SK-N-SH (cell line): ENCODE data around the gene KDELR1. TPM values are rescaled to one million over a fixed set of nuclear protein-coding genes. Genes with fewer than 3 reads are reported as not detected.

Experiments used
- CTCF ChIA-PET: fragments of 300-600, 350-600 bp; formaldehyde crosslinking; extraction: SDS; loops from one replicate; lab custom pipeline; 2021; lab: Yijun Ruan, JAX
- POLR2A ChIA-PET: fragments of 350-600 bp; sonication (Branson Sonifier 250); formaldehyde crosslinking; extraction: SDS; loops from one replicate; lab custom pipeline; 2020; ENCODE audit warnings: antibody characterized with exemption, inconsistent platforms; lab: Yijun Ruan, JAX
- DNase-seq: peaks from one replicate; pipeline ENCODE4 v3.0.0; 2012
- H2AFZ ChIP-seq: fragments of 200-600 bp; sonication (generic); 2 replicates; pipeline ENCODE4 v1.8.1; 2016; ENCODE audit warnings: antibody characterized with exemption, mild to moderate bottlenecking, low read depth
- H3F3A ChIP-seq: fragments of 200-600 bp; sonication (generic); replicated peaks from 2 replicates; pipeline ENCODE3; 2016; ENCODE audit warnings: antibody characterized with exemption, mild to moderate bottlenecking; ENCODE audit not compliant: insufficient read depth
- H3K27ac ChIP-seq, 2 experiments: fragments of 200-500 bp in 1 of 2; fragments of 200-600 bp in 1 of 2; sonication (Bioruptor generic) in 1 of 2; sonication (generic), shearing (Covaris generic) in 1 of 2; 2 replicates each; pipeline versions ENCODE4 v1.5.1 to v1.6.1; 2014 to 2016; ENCODE audit warnings: low read depth in 2 of 2, inconsistent platforms in 1 of 2, low read length in 1 of 2, mild to moderate bottlenecking in 1 of 2, mixed read lengths in 1 of 2
- H3K27me3 ChIP-seq: fragments of 200-600 bp; sonication (generic), shearing (Covaris generic); 2 replicates; pipeline ENCODE4 v1.6.1; 2016; ENCODE audit warnings: mixed run types; ENCODE audit not compliant: insufficient read depth
- H3K36me3 ChIP-seq, 2 experiments: fragments of 200-500 bp in 1 of 2; fragments of 200-600 bp in 1 of 2; sonication (Bioruptor generic) in 1 of 2; sonication (generic) in 1 of 2; replicated peaks in 1 of 2; 2 replicates each; pipeline versions ENCODE3 to v1.5.1; 2014 to 2016; ENCODE audit warnings: low read length in 1 of 2, mild to moderate bottlenecking in 1 of 2; ENCODE audit not compliant: insufficient read depth in 2 of 2, control insufficient read depth in 1 of 2
- H3K4me1 ChIP-seq, 2 experiments: fragments of 200-500 bp in 1 of 2; fragments of 200-600 bp in 1 of 2; sonication (Bioruptor generic) in 1 of 2; sonication (generic), shearing (Covaris generic) in 1 of 2; 2 replicates each; pipeline versions ENCODE4 v1.5.1 to v1.6.1; 2014 to 2016; ENCODE audit warnings: low read depth in 1 of 2, low read length in 1 of 2, mixed run types in 1 of 2; ENCODE audit not compliant: insufficient read depth in 2 of 2, control insufficient read depth in 1 of 2
- H3K4me2 ChIP-seq: fragments of 200-600 bp; sonication (generic), shearing (Covaris generic); 2 replicates; pipeline ENCODE4 v1.6.1; 2017; ENCODE audit warnings: mixed run types
- H3K4me3 ChIP-seq, 2 experiments: fragments of 200-500 bp in 1 of 2; fragments of 200-600 bp in 1 of 2; sonication (Bioruptor generic) in 1 of 2; sonication (generic), shearing (Covaris generic) in 1 of 2; 2 replicates each; pipeline versions ENCODE4 v1.5.1 to v1.8.1; 2014 to 2016; ENCODE audit warnings: low read depth in 2 of 2, inconsistent platforms in 1 of 2, low read length in 1 of 2, mild to moderate bottlenecking in 1 of 2, mixed read lengths in 1 of 2, moderate library complexity in 1 of 2
- H3K79me2 ChIP-seq: fragments of 200-600 bp; sonication (generic); 2 replicates; pipeline ENCODE4 v1.8.1; 2017; ENCODE audit warnings: mild to moderate bottlenecking; ENCODE audit not compliant: insufficient read depth
- H3K9ac ChIP-seq: fragments of 200-600 bp; sonication (generic); 2 replicates; pipeline ENCODE4 v1.6.1; 2017; ENCODE audit warnings: mixed run types
- H3K9me2 ChIP-seq: fragments of 200-600 bp; sonication (generic); 2 replicates; pipeline ENCODE4 v1.6.1; 2017; ENCODE audit warnings: mixed run types
- H3K9me3 ChIP-seq: fragments of 200-600 bp; sonication (generic); 2 replicates; pipeline ENCODE4 v1.6.1; 2017; ENCODE audit warnings: mixed run types, mild to moderate bottlenecking, moderate library complexity
- H4K20me1 ChIP-seq: fragments of 200-600 bp; sonication (generic); 2 replicates; pipeline ENCODE4 v1.6.1; 2017; ENCODE audit warnings: mild to moderate bottlenecking, mixed run types; ENCODE audit not compliant: insufficient read depth
- CHD2 ChIP-seq: fragments of 150-350 bp; IDR thresholded peaks from 2 replicates; pipeline ENCODE4 v1.6.1; 2018; ENCODE audit warnings: low read length; ENCODE audit not compliant: partially characterized antibody
- CTCF ChIP-seq: fragments of 200-600 bp; sonication (generic); IDR thresholded peaks from 2 replicates; pipeline ENCODE4 v1.6.1; 2017; ENCODE audit warnings: antibody characterized with exemption, mild to moderate bottlenecking, moderate library complexity
- EP300 ChIP-seq, 2 experiments: IDR thresholded peaks; 2 replicates each; pipeline versions ENCODE4 v1.4.0 to v1.6.1; 2012; ENCODE audit warnings: borderline replicate concordance in 1 of 2, low read depth in 1 of 2, low read length in 1 of 2
- SIN3A ChIP-seq: IDR thresholded peaks from 2 replicates; pipeline ENCODE4 v1.6.1; 2012; ENCODE audit warnings: low read depth, mild to moderate bottlenecking, low read length, moderate library complexity, borderline replicate concordance
- USF1 ChIP-seq: IDR thresholded peaks from 2 replicates; pipeline ENCODE4 v1.4.0; 2012; ENCODE audit warnings: low read depth, borderline replicate concordance
- ZBTB33 ChIP-seq: IDR thresholded peaks from 2 replicates; pipeline ENCODE4 v1.4.0; 2012; ENCODE audit warnings: low read depth, borderline replicate concordance
- WGBS: methylation state at CpG from one replicate; pipeline ENCODE4 v1.1.6; 2017; ENCODE audit warnings: low lambda C conversion rate; 5-methylcytosine and 5-hydroxymethylcytosine counted together
- polyA plus RNA-seq, 3 experiments: library from polyadenylated mRNA; depleted of rRNA; stranded (reverse); fragments of >200 nt; gene quantifications; 2 replicates each; pipeline ENCODE4 v1.2.3, GENCODE V29; 2012

KDELR1 gene
- polyA plus RNA-seq, 1 of the 3 experiments (the other 2 are of a cell fraction): 138 TPM

GRCh38 chr19:48396016-48396823 lies 4.9 kb upstream of the KDELR1 start:
- CTCF ChIA-PET: no interaction called here
- WGBS: 87% methylated on average over 21 of the region's 24 CpGs
- POLR2A ChIA-PET: no interaction called here

More at GRCh38 chr19:48396016-48396823, 4.9 kb upstream of the KDELR1 start:
- Histone ChIP-seq H3K4me1 (peaks cover 4 to 48% of the 10 kb centered on the region in 2 experiments; a peak in 3 of 4 replicates), H3F3A (peaks cover 26% of the 10 kb centered on the region), H3K36me3 (no peaks in the 10 kb centered on the region), H3K27me3 (no peaks in the 10 kb centered on the region)
- no peak for TF ChIP-seq EP300 (IDR thresholded peaks at IDR 0.05; ENCODE audit: borderline replicate concordance in 1 of 2, low read depth in 1 of 2, low read length in 1 of 2)
- TF ChIP-seq CHD2: no peak
- TF ChIP-seq CTCF: no peak
- TF ChIP-seq USF1: no peak
- no peak for TF ChIP-seq SIN3A
- no peak for TF ChIP-seq ZBTB33
- TF ChIP-seq, all 33 proteins: peak for 0
- Histone ChIP-seq H3K27ac (no peak overlapping the region), H3K4me2 (no peak overlapping the region), H3K9me2 (no peaks in the 10 kb centered on the region), H3K4me3 (no peak overlapping the region), H3K9me3 (no peaks in the 10 kb centered on the region), H4K20me1 (no peaks in the 10 kb centered on the region), H2AFZ (no peak overlapping the region), H3K9ac (no peak overlapping the region), H3K79me2 (peaks cover 2% of the 10 kb centered on the region)
- DNase-seq: no peak
